ENCODE measurements around the gene ACSF2.
"Not testable (repeated sequence)": the region's sequence is repeated elsewhere in the genome, so short reads cannot be mapped to it uniquely, and the experiment has no call there.

ACSF2 gene

GRCh38 chr17:50461550-50462132 is 35.6 kb downstream of the ACSF2 start:
- no peak for DNase-seq (ENCODE audit: extremely low read depth in 1 of 2, low read depth in 1 of 2)

DNA sequence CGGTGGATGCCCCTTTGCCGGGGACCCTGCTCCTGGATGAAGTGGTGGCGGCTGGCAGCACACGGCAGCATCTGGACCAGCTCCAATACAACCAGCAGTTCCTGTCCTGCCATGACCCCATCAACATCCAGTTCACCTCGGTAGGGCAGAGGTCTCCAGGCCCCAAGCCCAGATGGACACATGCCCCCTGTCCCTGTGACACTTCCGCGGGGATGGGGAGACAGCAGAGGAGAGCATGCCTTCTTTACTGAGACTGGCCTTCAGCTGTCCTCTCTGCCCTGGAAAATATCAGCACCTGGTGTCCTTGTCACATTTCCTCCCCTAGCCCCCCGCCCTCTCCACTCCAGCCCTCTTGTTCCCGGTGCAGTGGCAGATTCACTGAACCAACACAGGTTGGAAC is 36.4 kb downstream of the ACSF2 start:
- no peak for DNase-seq (ENCODE audit: extremely low read depth in 1 of 2, low read depth in 1 of 2)

DNA sequence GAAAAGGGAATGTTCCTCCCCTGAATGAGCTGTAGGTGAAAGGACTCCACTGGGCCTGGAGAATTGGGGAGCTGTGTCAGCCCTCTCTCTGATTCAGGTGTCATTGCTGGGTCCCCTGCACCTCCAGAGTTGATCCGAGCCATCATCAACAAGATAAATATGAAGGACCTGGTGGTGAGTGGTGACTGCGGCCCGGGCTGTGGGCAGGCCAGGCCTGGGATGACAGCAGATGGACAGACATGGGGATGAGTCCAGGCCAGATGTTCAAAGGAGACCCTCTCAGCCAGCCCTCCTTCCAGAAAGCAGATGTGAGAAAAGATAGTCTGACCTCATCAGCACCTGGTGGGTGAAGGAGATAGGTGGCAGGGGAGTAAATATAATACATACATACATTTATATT is 38.1 kb downstream of the ACSF2 start:
- no peak for DNase-seq (ENCODE audit: extremely low read depth in 1 of 2, low read depth in 1 of 2)

GRCh38 chr17:50464736-50465135 is 38.7 kb downstream of the ACSF2 start:
- no peak for DNase-seq (ENCODE audit: extremely low read depth in 1 of 2, low read depth in 1 of 2)

- no peak for DNase-seq (ENCODE audit: extremely low read depth in 1 of 2, low read depth in 1 of 2)
Measured at GRCh38 chr17:50465171-50465570, 39.2 kb downstream of the ACSF2 start.

DNA sequence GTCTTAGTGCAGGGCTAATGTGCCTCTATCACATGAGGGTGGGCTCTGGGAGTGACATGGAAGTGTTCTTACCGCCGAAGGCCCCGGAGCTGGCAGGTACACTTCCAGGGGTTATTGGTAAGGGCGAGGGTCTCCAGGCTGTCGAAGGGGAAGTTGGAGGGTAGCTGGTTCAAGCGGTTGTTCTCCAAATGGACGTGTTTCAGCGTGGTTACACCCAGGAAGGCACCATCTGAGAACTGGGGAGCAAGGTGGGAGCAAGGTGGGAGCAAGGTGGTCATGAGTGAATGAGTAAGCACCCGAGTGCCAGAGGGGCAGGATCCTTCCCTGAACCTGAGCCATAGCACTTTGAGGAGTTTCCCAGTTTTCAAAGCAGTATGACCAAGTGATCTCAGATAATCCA is 39.6 kb downstream of the ACSF2 start:
- no peak for DNase-seq (ENCODE audit: extremely low read depth in 1 of 2, low read depth in 1 of 2)

- DNase-seq (ENCODE audit: extremely low read depth in 1 of 2, low read depth in 1 of 2): no peak
Measured at GRCh38 chr17:50466371-50467113, 40.5 kb downstream of the ACSF2 start.

- DNase-seq (ENCODE audit: extremely low read depth in 1 of 2, low read depth in 1 of 2): no peak
Measured at GRCh38 chr17:50467114-50467854, 41.3 kb downstream of the ACSF2 start.

- DNase-seq (ENCODE audit: extremely low read depth in 1 of 2, low read depth in 1 of 2): no peak
Measured at GRCh38 chr17:50467855-50468303, 41.9 kb downstream of the ACSF2 start.

DNA sequence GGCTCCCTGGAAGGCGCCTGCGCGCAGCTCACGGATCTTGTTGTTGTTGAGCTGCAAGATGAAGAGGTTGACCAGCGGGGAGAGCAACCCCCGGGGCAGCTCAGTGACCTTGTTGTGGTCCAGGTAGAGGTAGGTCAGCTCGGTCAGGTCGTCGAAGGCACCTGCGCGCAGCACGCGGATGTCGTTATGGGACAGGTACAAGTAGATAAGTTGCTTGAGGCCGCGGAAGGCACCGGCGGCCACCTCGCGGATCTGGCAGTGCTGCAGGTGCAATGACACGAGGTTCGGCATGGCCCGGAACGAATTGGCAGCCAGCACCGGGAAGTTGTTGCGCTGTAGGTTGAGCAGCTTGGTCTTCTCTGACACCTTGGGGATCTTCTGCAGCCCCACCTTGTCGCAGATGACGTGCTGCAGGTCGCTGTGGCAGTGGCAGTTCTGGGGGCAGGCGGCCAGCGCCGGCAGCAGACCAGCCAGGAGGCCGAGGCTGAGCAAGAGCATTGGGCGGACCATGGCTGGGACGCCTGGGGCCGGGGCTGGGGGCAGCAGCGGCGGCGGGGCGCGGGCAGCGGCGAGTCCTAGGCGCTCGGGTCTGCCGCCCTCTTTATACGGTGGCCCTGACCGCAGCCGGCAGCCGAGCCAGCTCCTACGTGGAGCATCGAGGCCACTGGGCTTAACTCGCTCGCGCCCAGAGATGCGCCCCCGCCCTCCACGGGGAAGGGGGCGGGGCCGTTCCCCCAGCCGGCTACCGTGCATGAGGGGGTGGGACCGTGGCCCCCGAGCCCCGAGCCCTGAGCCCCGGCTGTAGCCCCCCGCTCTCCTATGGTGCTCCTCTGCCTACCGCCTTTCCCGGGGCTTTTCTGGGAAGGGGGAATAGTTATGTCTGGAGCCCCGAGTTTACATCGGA is 42.5 kb downstream of the ACSF2 start, which contains the start of gene CHAD:
Gene CHAD (minus strand): TSS at position 577 of the 904 bp plus-strand sequence. CDS start 67 bp downstream, at position 510.
- DNase-seq (ENCODE audit: extremely low read depth in 1 of 2, low read depth in 1 of 2): no peak

- DNase-seq (ENCODE audit: extremely low read depth in 1 of 2, low read depth in 1 of 2): no peak
Measured at GRCh38 chr17:50469208-50469605, 43.2 kb downstream of the ACSF2 start.

DNA sequence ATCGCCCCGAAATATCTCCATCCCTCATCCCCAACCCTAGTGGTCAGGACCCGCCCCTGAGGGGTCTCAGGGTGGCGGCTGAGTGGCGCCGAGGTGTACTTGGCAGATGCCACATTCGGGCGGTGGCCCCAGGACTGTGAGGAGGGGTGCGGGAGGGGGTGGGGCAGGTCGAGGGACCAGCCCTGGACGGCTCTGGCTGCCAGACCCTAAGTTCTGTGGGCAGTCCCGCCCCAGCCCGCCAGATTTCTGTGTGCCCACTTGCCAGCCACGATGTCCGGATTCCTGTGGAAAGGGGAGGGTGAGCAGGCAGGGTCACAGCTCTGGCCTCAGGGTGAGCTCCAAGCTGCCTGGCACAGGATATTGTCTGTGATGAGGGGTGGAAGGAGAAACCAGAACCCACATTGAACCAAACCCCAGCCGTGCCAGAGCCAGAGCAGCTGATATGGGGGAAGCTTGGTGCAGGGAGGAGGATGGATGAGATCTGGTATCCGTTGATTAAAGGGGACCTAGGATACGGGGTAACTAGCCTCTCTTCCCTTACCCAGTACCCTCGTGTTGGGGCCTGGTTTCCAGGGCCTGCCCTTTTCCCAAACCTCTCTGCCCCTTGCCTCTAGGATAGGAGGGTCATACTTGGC is 43.8 kb downstream of the ACSF2 start:
- no peak for DNase-seq (ENCODE audit: extremely low read depth in 1 of 2, low read depth in 1 of 2)

DNA sequence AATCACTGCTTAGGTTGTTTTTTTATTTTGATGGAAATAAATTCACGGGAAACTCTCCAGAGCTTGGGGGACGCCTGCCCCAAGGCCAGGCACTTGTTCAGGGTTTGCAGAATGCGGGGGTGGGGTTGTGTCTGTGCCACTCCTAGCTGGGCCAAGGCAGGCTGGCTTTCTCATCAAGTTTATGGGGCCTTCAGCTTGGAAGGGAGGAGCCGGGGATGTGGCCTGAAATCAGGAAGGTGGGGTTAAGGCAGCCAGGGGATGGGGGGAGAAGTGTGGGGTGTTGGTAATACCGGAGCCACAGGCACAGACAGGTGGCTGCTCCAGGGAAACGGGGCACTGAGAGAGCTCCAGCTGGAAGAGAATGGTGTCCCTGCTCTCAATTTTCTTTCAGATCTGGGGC is 44.4 kb downstream of the ACSF2 start:
- no peak for DNase-seq (ENCODE audit: extremely low read depth in 1 of 2, low read depth in 1 of 2)

DNA sequence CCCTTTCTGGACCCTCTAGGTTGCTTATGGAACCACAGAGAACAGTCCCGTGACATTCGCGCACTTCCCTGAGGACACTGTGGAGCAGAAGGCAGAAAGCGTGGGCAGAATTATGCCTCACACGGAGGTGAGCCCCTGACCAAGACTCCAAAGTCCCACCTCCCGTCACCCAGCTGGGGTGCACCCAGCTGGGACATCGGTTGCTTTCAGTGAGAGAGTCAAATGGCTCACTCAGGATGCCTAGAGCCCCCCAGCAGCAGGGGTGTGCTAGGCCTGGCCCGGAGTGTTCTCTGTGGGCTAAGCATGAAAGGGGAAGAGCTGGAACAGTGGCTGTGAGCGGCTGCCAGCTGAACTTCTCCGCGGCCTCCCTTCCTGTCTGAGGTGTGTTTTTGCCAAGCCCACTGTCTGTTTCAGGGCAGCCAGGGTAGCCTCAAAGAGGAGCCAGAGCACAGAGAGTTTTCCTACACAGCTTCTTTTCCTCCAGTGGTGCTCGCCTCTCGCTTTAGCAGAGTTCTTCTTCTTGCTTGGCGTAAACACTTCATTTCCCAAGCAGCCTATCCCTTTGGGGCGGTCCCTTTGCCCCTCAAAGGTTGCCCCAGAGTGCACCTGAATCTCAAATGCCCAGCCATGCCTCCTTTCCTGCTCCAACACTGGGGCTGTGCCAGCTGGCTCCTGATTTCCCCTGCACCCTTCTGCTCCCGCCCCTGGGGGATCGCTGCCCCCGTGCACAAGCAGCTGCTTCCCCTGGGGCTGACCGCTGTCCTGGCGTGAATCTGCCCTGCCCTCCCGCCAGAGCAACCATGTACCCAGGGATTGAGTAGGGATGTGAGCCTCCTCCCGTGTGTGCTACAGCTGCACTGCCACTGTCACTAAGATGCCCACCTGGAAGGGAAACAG is 45.2 kb downstream of the ACSF2 start:
- no peak for DNase-seq (ENCODE audit: extremely low read depth in 1 of 2, low read depth in 1 of 2)

DNA sequence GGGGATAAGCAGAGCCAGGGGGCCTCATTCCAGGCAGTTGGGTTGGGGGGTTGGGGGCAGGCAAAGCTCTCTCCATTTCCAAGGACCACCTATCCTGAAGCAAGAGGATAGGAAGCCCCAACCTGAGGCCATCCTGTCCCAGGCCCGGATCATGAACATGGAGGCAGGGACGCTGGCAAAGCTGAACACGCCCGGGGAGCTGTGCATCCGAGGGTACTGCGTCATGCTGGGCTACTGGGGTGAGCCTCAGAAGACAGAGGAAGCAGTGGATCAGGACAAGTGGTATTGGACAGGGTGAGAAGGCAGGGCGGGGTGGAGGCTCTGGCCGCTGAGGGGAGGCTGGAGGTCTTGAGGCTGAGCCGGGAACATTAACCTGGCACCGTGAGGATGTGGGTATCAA is 46.3 kb downstream of the ACSF2 start:
- DNase-seq (ENCODE audit: extremely low read depth in 1 of 2, low read depth in 1 of 2): no peak

DNA sequence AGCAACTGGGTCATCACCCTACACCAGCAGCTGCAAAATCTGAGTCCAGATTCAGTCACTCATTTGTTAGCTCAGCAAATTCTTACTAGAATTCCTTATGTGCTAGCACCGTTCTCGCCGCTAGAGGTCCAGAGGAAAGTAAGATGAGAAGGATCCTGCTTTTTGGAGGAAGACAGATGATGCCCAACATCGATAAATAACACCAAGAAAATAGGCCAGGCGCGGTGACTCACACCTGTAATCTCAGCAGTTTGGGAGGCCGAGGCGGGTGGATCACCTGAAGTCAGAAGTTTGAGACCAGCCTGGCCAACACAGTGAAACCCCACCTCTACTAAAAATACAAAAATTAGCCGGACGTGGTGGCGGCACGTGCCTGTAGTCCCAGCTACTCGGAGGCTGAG is 46.7 kb downstream of the ACSF2 start:
- not testable (repeated sequence) for DNase-seq (ENCODE audit: extremely low read depth in 1 of 2, low read depth in 1 of 2)

DNA sequence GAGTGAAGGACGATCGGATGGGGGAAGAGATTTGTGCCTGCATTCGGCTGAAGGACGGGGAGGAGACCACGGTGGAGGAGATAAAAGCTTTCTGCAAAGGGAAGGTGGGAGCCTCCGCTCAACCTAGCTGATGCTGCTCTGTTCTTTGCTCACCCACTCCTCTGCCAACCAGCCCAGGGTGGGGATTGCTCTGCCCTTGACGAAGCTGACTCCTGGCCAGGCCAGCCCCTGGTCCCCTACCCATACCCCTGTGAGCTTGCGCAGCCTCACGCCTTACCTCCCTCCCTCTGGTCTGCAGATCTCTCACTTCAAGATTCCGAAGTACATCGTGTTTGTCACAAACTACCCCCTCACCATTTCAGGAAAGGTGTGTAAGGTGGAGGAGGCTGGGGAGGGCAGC is 47.9 kb downstream of the ACSF2 start:
- no peak for DNase-seq (ENCODE audit: extremely low read depth in 1 of 2, low read depth in 1 of 2)

- no peak for DNase-seq (ENCODE audit: extremely low read depth in 1 of 2, low read depth in 1 of 2)
Measured at GRCh38 chr17:50474523-50474922, 48.5 kb downstream of the ACSF2 start.

DNA sequence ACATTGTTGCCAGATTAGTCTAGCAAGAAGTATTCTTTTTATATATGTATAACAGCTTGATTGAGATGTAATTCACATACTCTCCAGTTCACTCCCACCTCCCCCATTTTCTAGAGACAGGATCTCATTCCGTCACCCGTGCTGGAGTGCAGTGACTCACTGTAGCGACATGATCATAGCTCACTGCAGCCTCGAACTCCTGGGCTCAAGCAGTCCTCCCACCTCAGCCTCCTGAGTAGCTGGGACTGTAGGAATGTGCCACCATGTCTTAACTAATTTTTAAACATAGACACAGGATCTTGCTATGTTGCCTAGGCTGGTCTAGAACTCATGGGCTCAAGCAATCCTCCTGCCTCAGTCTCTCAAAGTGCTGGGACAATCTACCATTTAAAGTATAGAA is 49.3 kb downstream of the ACSF2 start:
- DNase-seq (ENCODE audit: extremely low read depth in 1 of 2, low read depth in 1 of 2): no peak

Data from stimulated activated CD8-positive, alpha-beta memory T cell treated with anti-CD3 and anti-CD28 coated beads, Interleukin-7, amount 100 ng/mL, for 48 hours (primary cell).